8988T (cell line): Measurements from ENCODE around the gene PTX4.

Source experiments
- DNase-seq: peaks from one replicate; pipeline ENCODE4 v3.0.0; 2011

The PTX4 gene

GRCh38 chr16:1523581-1524245, 35.0 kb upstream of the PTX4 start:
- DNase-seq, result no peak

DNA sequence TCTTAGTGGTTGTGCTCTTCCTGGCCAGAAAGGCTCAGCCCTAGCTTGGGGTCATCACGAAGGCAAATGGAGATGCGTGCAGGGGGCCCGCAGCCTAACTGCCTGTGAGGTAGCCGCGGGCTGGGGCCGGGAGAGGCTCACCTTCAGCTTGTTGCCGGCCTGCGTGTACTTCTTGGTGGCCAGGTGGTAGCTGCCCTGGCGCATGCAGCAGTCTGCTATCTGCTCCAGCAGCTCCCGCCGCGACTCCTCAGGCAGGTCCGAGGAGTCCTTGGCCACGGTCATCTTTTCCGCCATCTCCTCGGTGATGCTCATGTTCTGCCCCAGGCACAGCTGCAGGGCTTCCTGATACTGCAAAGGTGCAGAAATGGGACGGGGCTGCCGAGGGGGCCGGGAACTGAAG, 31.7 kb upstream of the PTX4 start:
- DNase-seq, result no peak

DNA sequence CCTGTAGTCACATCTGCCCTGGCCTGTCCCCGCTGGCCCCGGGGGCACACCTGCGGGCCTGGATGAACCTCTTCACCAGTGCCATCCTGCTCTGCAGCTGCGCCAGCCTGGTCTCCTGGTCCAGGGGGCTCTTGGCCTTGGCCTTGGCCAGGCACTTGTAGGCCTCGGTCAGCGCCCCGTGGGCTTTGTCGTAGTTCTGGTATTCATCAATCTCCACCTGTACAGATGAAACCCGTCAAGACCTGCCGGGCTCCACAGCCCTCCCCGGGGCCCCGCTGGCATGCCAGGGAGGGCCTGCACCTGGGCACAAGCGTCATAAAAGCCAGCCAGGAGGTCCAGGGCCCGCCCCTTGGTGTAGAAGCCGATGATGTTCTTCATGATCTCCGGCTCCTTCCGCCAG, 31.1 kb upstream of the PTX4 start:
- no peak for DNase-seq

DNA sequence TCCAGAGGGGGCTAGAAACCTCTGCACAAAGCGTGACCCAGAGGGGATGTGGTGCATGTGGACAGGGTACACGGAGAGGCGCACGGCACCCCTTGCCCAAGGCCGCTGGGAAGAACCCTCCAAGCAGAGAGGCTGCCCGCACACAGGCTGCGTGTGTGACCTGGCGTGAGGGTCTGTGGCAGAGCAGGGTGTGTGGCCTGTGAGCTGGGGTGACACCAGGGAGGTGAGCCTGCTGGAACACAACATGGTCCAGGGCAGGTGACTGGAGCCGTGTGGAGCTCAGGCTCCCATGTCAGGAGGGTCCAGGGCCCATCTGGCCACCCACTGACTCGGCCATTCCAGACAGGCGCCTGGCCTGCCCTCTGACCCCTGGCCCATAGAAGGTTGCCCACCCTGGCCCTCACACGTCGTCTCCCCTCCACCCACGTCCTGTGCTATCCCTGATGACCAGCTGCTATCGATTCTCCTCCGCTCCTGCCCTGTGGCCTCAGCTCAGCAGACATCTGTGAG, 29.9 kb upstream of the PTX4 start:
- no peak for DNase-seq

GRCh38 chr16:1514507-1514906, 25.8 kb upstream of the PTX4 start:
- DNase-seq, result no peak

DNA sequence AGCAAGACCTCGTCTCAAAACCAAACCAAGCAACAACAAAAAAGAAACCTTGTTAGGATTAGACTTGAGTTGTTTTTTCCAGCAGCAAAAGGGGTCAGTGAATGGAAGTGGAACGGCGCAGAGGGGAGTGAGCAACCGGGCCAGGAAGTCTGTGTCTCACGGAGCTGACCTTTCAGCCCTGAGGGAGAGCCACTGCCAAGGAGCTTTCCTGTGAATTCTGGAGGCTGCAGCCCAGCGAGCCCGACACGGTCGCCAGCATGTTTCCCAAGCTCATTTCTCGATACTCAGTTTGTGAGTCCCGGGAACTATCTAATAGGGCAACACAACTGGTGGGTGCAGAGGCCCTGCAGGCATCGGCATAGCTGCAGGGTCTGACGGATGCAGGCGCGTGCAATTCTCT, 24.0 kb upstream of the PTX4 start:
- no peak for DNase-seq

GRCh38 chr16:1511662-1512569, 23.2 kb upstream of the PTX4 start:
- DNase-seq, result no peak

DNA sequence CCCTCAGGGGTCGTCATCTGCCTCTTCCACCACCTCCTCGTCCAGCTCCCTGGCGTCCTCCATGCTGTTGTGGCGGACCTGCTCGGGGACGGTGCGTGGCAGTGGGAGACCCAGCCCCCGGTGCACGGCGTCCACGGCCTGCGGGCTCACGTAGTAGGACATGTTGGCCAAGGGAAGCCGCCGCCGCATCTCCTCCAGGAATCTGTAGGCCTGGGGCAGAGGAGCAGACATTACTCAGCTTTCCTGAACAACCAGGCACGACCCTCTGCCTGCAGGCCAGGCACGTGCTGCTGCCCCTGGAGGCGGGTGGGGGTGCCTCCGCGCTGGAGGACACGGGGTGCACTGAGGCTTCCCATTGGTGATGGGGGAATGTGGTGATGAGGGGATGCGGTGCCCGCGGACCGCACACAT, 22.2 kb upstream of the PTX4 start:
- no peak for DNase-seq

DNA sequence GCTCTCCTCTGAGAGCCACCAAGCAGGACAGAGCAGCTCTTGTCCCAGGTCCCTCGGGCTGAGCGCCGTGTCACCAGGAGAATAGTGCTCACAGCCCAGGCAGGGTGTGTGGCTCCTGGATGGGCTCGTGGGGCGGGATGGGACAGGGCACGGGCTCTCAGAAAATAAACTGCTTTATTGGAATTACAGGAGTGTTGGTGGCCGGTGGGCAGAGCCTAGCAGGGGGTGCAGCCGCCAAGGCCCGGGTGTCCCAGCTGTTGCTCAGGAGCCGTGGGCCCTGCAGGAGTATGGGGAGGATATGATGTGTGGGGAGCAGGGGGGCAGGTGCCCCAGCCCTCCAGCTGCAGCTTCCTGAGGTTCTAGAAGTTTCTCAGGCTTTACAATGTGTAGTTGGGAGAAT, 21.5 kb upstream of the PTX4 start:
- no peak for DNase-seq

DNA sequence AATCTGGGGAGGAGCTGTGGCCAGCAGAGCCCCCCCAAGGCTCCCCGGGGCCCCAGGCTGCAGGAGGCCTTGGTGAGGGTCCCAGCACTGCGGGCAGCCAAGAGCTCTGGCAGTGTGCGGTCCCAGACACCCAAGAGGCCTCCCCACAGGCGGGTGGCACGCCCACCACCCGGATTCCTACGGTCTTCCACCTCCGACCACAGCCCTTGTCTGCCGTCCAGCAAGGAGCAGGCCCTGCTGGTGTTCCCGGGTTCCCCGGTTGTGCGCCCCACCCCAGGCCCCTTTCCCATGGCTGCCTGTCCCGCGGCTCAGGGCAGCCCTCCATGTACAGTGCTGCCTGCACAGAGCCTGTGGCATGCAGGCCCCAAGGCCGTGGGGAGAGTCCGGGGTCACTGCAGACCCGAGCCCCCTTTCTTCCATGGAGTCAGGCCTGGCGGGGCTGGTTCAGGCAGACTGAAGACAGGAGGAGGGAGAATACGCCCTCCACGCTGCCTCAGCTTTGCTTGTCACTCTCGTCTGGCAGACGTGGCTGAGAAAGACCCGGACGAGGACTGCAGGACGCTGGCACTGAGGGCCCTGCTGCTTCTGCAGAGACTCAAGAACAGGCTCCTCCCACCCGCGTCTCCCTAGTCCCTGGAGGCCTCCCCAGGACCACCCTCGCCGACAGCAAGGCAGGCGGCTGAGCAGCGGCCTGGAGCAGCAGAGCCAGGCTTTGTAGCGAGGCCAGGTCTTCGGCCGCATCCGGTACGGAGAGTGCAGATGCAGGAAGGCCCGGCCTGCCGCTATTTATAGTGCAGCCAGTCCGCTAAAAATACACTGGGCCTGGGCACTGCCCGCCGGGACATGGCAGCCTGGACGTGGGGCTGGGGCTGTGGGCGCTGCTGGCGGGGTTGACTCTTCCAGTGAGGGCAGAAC, 20.8 kb upstream of the PTX4 start:
- no peak for DNase-seq

DNA sequence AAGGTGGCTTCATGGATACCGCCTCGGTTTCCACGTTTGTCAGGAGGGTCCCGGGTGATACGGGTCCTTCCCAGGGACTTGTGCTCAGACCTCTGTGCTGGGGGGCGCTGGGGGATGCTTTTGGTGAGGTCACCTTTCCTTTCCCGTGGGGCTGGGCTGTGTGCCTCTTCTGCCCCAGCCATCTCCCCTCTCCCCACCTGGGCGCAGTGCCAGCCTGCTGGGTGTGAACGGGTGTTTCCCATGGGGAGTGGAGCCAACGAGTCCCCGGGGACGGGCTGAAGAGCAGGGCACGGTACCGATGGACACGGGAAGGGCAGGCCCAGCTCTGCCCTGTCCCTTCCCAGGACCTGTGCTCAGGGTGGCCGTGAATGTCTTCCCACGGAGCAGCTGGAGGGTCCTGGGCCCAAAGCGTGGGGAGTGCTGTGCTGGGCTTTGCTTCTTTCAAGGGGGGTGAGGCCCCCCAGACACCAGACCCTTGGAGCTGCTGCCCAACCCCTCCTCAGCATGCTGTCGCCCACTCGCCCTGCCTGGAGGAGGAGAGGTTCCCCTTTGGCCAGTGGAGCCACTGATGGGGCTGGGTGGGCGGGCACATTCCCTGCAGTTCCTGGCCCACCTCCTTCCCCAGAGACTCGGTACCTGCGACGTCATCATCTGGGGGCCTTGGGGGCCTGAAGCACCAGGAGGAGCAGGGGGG, 19.9 kb upstream of the PTX4 start:
- DNase-seq, result no peak

DNA sequence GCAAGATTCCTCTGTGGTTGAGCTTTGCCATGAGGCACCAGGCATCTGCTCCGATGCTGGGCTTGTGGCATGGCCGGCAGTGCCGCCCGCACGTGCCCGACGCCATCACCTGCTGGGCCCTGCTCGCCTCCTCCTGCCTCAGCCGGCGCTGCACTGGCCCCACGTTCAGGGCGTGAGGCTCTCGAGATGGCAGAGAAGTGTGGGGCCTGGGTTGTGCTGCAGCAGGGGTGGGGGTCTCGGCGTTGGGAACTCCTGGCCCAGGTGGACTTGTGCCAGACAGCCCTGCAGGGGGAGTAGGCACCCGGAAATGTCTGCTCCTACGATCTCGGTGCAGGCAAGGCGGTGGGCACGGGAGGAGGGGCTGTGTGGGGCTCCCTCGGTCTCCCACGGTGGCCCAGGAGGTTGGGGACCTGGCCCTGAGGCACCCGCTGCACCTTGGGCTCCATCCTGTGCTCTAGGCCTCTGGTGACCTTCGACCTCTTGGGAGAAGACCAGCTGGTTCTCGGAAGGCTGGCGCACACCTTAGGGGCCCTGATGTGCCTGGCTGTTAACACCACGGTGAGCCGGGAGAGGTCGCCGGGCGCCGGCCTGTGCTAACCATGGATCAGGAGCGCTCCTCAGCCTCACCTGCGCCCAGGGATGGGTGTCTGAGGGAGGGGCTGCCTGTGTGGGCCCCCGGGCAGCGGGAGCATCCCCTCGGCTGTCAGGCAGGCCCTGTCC, 17.9 kb upstream of the PTX4 start:
- DNase-seq, result no peak

DNA sequence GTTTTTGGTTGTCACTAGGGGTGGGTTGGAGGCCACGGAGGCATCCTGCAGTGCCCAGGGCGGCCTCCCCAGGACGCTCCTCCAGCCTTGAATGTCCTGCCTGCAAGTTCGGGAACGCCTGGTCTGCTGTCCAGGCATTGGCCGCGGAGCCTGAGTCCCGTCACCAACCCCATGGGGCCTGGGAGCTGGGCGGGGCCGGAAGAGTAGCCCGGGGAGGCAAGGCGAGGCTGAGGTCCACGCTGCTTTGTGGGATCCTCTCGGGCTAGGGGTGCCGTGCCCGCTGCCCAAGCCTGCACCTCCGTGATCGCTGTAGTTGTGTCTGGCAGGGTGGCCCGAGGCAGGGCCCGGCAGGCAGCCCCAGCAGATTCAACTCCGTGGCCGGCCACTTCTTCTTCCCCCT, 17.2 kb upstream of the PTX4 start:
- DNase-seq, result no peak

DNA sequence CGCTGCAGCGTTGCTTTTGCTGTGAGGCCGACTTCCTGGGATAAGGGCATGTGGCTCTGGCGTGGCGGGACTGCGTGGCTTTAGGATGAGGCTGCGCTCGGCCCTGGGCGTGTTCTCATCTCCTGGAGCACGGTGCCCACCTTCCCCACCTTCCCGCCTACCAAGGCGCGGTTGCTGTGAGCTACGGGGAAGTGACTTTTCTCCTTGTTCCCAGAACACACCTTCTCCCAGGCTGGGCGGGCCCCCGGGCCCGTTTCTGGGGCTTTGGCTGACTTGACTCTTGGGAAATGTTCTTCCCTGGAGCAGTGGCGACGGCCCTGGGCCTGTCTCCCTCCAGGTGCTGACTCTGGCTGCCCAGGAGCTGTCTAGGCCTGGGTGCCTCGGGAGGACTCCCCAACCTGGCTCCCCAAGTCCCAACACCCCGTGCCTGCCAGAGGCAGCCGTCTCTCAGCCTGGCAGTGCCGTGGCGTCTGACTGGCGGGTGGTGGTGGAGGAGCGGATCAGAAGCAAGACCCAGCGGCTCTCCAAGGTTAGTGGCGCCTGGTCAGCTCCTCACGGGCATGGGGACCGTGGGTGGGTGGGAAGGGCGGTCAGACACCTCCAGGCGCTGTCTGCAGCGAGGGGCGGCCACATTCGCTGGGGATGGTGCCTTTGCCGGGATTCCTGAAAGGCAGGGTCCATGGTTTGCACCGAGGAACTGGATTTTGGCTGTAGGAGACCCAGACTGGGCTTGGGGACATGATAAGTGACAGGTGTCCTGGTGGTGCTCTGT, 16.5 kb upstream of the PTX4 start:
- DNase-seq, result no peak

DNA sequence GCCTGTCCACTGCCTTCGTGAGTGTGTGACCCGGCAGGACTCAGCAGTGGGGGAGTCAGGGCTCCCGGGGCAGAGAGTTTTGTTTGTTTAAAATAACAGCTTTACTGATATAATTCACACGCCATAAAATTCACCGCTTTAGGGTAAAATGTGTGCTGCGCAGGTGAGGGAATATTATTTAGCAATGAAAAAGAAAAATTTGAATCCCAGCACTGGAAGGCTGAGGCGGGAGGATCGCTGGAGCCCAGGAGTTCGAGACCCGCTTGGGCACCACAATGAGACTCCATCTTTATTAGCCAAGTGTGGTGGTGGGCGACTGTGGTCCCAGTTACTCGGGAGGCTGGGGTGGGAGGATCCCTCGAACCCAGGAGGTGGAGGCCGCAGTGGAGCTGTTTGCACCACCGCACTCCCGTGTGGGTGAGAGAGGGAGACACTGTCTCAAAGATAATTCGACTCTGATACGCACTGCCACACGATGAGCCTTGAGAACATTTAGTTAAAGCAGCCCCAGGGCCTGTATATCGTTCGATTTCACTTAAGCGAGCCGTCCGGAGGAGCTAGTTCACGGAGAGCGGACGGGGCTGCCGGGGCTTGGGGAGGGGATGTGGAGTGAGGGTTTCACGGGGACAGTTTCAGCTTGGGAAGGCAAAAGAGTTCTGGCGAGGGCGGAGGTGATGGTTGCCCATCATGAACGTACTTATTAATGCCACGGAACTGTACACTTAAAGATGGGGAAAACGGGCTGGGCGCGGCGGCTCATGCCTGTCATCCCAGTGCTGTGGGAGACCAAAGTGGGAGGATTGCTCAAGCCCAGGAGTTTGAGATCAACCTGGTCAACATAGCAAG, 14.6 kb upstream of the PTX4 start:
- no peak for DNase-seq

DNA sequence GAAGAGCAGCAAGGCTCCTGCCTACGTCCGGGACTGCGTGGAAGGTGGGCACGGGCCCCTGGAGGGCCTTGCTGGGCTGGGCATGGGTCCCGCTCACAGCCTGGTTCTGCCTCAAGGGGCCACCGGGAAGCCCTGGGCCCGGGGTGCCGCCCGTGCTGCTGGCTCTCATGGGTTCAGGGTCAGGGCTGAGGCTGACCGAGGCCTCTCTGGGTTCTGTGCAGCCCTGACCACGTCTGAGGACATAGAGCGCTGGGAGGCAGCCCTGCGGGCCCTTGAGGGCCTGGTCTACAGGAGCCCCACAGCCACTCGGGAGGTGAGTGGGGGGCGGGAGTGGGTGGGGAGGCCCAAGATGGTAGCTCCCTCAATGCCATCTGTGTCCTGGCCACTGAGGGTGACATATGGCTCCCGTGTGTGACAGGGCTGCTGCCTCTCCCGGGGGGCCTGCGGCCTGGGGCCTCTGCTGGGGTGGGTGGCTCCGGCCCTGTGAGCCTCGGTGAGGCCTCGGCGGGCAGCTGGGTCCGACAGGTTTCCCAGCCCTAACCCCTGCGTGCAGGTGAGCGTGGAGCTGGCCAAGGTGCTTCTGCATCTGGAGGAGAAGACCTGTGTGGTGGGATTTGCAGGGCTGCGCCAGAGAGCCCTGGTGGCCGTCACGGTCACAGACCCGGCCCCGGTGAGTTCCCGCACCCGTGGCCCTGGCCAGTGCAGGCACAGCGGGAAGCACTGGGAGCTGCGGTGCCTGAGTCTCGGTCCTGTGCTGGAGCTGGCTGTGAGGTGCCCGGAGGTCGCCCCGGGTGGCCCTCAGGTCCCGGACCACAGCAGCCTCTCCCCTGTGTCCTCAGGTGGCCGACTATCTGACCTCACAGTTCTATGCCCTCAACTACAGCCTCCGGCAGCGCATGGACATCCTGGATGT, 13.6 kb upstream of the PTX4 start:
- no peak for DNase-seq

DNA sequence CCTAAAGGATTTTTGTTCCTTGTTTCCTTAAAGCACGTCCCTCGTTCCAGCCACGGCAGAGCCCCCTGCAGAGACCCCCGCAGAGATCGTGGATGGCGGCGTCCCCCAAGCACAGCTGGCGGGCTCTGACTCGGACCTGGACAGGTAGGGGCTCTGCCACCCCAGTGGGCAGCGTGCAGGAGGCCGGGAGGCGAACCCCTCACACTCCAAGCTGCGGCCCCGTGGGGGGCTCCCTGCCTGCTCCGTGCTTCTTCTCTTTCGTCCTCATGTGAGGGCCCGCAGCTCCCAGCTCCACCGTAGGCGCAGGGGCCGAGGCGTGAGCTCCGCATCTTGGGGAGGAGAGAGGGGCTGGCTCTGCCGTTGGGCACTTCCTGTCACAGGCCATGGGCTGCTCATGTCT, 12.9 kb upstream of the PTX4 start:
- DNase-seq, result no peak

GRCh38 chr16:1500465-1501150, 11.9 kb upstream of the PTX4 start:
- no peak for DNase-seq
